GM18868 (cell line): Measurements from ENCODE around the gene IL18BP.

ENCODE experiments used
- ATAC-seq: cut with Tn5 transposase; IDR thresholded peaks from one replicate; pipeline ENCODE4 v1.9.1; 2021; ENCODE audit warnings: mild to moderate bottlenecking, moderate library complexity; ENCODE audit not compliant: unreplicated experiment

IL18BP gene

GRCh38 chr11:72041364-72042063, 42.8 kb downstream of the IL18BP start:
- ATAC-seq = no peak

- no peak for ATAC-seq
Measured at GRCh38 chr11:72042064-72042745, 43.5 kb downstream of the IL18BP start.

- no peak for ATAC-seq
Measured at GRCh38 chr11:72045849-72046248, 47.1 kb downstream of the IL18BP start.

- no peak for ATAC-seq
Measured at GRCh38 chr11:72048766-72049460, 50.2 kb downstream of the IL18BP start.
